WI38 (cell line): ENCODE data around the gene STIM1.
"Not testable (repeated sequence)": the region's sequence is repeated elsewhere in the genome, so short reads cannot be mapped to it uniquely, and the experiment has no call there.

Source experiments
- H3K4me3 ChIP-seq: 2 replicates; pipeline ENCODE4 v1.5.1; 2011; ENCODE audit warnings: low read depth, mild to moderate bottlenecking, control low read depth, low read length
- TF ChIP-seq, protein P1 (sequence below): IDR thresholded peaks from 2 replicates; pipeline ENCODE4 v1.5.1; 2012; ENCODE audit warnings: low read depth, mild to moderate bottlenecking, control low read depth, low read length

STIM1 gene

DNA sequence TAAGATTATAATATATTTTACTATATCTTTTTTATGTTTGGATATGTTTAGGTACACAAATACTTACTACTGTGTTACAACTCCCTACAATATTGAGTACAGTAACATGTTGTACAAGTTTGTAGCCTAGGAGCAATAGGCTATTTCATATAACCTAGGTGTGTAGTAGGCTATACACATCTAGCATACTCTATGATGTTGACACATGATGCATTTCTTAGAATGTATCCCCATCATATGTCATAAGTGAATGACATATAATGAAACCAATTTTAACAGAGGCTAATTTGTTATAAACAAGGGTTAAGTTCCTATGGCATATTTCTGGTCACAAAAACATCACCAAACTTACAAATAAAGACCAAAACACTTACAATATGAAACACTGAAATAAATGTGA is 152.7 kb downstream of the STIM1 start:
- TF ChIP-seq, protein P1, sequence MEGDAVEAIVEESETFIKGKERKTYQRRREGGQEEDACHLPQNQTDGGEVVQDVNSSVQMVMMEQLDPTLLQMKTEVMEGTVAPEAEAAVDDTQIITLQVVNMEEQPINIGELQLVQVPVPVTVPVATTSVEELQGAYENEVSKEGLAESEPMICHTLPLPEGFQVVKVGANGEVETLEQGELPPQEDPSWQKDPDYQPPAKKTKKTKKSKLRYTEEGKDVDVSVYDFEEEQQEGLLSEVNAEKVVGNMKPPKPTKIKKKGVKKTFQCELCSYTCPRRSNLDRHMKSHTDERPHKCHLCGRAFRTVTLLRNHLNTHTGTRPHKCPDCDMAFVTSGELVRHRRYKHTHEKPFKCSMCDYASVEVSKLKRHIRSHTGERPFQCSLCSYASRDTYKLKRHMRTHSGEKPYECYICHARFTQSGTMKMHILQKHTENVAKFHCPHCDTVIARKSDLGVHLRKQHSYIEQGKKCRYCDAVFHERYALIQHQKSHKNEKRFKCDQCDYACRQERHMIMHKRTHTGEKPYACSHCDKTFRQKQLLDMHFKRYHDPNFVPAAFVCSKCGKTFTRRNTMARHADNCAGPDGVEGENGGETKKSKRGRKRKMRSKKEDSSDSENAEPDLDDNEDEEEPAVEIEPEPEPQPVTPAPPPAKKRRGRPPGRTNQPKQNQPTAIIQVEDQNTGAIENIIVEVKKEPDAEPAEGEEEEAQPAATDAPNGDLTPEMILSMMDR: no peak
- H3K4me3 ChIP-seq: no peak overlapping the region

DNA sequence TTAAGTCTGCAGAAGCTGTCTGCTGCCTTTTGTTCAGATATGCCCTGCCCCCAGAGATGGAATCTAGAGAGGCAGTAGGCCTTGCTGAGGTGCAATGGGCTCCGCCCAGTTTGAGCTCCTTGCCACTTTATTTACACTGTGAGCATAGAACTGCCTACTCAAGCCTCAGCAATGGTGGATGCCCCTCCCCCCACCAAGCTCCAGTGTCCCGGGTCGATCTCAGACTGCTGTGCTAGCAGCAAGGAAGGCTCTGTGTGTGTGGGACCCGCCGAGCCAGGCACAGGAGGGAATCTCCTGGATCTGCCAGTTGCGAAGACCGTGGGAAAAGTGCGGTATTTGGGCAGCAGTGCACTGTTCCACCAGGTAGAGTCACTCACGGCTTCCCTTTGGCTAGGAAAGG is 161.1 kb downstream of the STIM1 start:
- H3K4me3 ChIP-seq: not testable (repeated sequence)

DNA sequence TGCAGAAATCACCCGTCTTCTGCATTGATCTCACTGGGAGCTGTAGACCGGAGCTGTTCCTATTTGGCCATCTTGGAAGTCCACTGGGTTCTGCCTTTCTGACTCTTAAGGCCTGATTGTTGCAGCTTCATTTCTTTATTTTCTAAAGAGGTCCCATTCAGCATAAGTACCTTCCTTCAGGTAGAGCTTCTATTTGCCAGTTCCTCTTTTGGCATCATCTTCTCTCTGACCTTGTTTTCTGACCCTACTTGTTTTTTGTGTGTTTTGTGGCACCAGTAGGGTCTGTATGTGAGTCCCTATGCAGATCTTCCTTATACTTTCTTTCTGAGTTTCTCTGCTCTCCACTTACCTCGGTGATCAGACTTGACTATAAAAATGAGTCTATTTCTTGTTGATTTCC is 161.7 kb downstream of the STIM1 start:
- TF ChIP-seq, protein P1: no peak
- H3K4me3 ChIP-seq: no peak overlapping the region

DNA sequence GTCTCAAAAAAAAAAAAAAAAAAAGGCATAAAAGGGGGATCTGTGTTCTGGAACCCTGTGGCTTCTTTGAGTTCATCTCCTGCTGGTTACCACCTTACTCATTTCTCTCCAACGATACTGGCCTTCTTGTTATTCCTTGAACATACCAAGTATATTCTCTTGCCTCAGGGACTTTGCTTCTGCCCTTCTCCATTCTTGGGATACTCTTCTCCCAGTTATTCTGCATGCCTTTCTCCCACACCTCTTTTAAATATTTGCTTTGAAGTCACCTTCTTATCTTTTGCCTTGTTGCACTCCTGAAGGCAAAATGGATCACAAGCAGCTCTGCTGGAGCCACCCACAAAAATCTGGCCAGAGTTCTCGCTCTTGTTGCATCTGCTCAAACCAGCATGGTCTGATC is 163.2 kb downstream of the STIM1 start:
- TF ChIP-seq, protein P1: no peak
- no peak overlapping the region for H3K4me3 ChIP-seq

DNA sequence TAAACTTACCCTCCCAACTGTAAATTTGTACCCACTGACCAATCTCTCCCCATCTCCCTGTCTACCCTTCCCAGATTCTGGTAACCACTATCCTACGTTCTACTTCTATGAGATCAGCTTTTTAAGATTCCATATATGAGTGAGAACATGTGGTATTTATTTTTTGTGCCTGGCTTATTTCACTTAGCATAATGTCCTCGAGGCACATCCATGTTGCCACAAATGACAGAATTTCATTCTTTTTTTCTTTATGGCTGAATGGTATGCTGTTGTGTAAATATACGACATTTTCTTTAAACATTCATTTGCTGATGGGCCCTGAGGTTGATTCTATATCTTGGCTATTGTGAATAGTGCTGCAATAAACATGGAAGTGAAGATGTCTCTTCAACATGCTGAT is 164.4 kb downstream of the STIM1 start:
- TF ChIP-seq, protein P1: no peak
- H3K4me3 ChIP-seq: no peak overlapping the region

DNA sequence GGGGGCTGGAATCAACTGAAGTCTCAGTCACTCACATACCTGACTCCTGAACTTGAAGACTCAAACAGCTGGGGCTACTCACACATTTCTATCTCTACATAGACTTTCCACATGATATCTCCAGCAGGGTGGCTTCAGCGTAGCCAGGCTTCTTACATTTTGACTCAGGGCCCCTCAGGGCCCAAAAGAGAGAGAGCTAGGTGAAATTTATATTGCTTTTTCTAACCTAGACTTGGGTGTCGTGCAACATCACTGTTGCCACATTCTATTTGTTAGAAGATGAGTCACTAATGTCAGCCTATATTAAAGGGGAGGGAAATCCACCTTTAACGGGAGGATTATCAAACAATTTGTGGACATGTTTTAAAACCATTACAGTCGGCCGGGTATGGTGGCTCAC is 167.2 kb downstream of the STIM1 start:
- TF ChIP-seq, protein P1: no peak
- no peak overlapping the region for H3K4me3 ChIP-seq

DNA sequence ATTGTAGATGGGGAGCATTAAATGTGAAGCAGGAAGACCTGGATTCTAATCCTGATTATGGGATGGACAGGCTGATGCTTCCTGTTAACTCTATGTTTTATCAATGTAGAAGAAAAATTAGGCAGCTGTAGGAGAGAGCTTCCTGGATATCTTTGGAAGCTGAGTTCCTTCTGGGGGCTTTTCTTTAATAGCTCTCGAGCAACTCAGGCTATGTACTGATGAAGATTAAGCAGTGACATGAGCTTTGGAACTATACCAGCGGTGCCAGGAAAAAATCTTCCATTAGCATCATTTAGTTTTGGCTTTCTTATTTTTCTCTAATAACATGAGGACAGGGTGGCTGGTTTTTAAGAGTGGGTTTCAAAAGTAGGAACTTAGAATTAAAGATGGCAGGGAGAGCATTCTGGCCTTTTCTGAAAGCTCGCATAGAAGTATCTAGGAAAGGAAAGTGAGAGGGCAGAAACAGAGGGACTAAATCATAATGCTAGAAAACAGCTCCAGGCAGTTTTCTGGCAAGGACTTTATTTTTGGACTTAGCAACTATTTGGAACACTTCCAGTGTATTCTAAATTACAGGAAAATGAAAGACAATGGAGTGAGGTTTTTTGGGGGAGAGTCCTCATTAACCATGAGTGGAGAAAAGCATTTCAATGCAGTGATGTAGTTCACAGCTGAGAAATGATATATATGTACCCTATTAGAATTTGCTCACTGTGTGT is 169.9 kb downstream of the STIM1 start:
- TF ChIP-seq, protein P1: no peak
- no peak overlapping the region for H3K4me3 ChIP-seq

DNA sequence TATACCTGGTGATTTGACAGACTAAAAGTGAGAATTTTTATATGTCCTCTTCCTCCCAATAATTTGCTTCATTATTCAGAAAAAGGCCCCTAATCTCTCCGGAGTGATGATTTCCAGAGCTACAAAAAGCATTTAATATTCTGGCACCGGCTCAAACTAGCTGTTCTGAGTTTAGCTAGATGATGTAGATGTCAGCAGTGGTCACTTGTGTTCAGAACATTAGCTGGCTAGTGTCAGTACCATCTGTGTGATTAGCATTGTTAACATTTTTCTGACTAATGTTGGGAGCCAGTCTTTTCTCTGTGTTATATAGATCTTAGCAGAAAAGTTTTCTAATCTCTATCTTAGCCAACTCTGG is 170.5 kb downstream of the STIM1 start:
- no peak overlapping the region for H3K4me3 ChIP-seq
- TF ChIP-seq, protein P1: no peak
